CD4-positive, alpha-beta memory T cell (primary cell): ENCODE measurements around the gene TRMT2A. TPM values are rescaled to one million over a fixed set of nuclear protein-coding genes. Genes with fewer than 3 reads are reported as not detected.
A peak's percentile ranks its signal among the peaks of the same experiment; 100 is the strongest.

Experiments used
- CTCF ChIA-PET: fragments of 350-600 bp; sonication (Branson Sonifier 250); formaldehyde crosslinking; loops from one replicate; lab custom pipeline; 2021; ENCODE audit warnings: inconsistent platforms; ENCODE audit not compliant: partially characterized antibody; lab: Charles Lee
- POLR2A ChIA-PET: fragments of 350-600 bp; sonication (Branson Sonifier 250); formaldehyde crosslinking; loops from one replicate; lab custom pipeline; 2021; ENCODE audit not compliant: partially characterized antibody; lab: Charles Lee
- DNase-seq, 5 donors: peaks; one replicate each; pipeline versions ENCODE4 v3.0.0 to v3.0.0-alpha.2; 2020 to 2022; ENCODE audit warnings: mixed read lengths in 1 of 5
- H3K27ac ChIP-seq: one replicate; pipeline ENCODE4 v1.7.0; 2013; ENCODE audit warnings: low read depth, low read length
- H3K27me3 ChIP-seq: 2 replicates; pipeline ENCODE4 v1.7.0; 2013; ENCODE audit warnings: mild to moderate bottlenecking, low read length, moderate library complexity; ENCODE audit not compliant: insufficient read depth
- H3K36me3 ChIP-seq: 2 replicates; pipeline ENCODE4 v1.7.0; 2013; ENCODE audit warnings: mild to moderate bottlenecking, low read length, moderate library complexity; ENCODE audit not compliant: insufficient read depth
- H3K4me1 ChIP-seq: 2 replicates; pipeline ENCODE4 v1.7.0; 2013; ENCODE audit warnings: mild to moderate bottlenecking, low read length, moderate library complexity; ENCODE audit not compliant: insufficient read depth
- H3K4me3 ChIP-seq, 2 donors: one replicate each; pipeline ENCODE4 v1.7.0; 2013; ENCODE audit warnings: low read length in 2 of 2, mild to moderate bottlenecking in 1 of 2
- H3K9me3 ChIP-seq, 2 donors: one replicate each; pipeline ENCODE4 v1.7.0; 2013; ENCODE audit warnings: low read length in 2 of 2, control low read depth in 1 of 2; ENCODE audit not compliant: control insufficient read depth in 1 of 2
- H3K27ac Mint-ChIP-seq, 7 donors: one replicate each; pipeline ENCODE4 v1.8.0; 2020 to 2021; ENCODE audit warnings: mixed read lengths in 7 of 7, mild to moderate bottlenecking in 6 of 7, inconsistent platforms in 3 of 7, moderate library complexity in 3 of 7
- H3K27me3 Mint-ChIP-seq, 2 donors: one replicate each; pipeline ENCODE4 v1.8.0; 2020 to 2021; ENCODE audit warnings: mixed read lengths in 2 of 2
- H3K36me3 Mint-ChIP-seq, 2 donors: one replicate each; pipeline ENCODE4 v1.8.0; 2020 to 2021; ENCODE audit warnings: mixed read lengths in 2 of 2, inconsistent platforms in 1 of 2, mild to moderate bottlenecking in 1 of 2
- H3K4me1 Mint-ChIP-seq, 4 donors: one replicate each; pipeline ENCODE4 v1.8.0; 2020 to 2021; ENCODE audit warnings: mixed read lengths in 4 of 4, mild to moderate bottlenecking in 1 of 4
- H3K4me3 Mint-ChIP-seq, 8 donors: one replicate each; pipeline ENCODE4 v1.8.0; 2020 to 2021; ENCODE audit warnings: mixed read lengths in 8 of 8, mild to moderate bottlenecking in 7 of 8, moderate library complexity in 6 of 8, inconsistent platforms in 3 of 8
- H3K9me3 Mint-ChIP-seq, 8 donors: one replicate each; pipeline ENCODE4 v1.8.0; 2020 to 2021; ENCODE audit warnings: mixed read lengths in 8 of 8, mild to moderate bottlenecking in 5 of 8, inconsistent platforms in 3 of 8, moderate library complexity in 1 of 8
- intact Hi-C: fragments of 100-400 bp; cut with micrococcal nuclease; formaldehyde crosslinking; loops from one replicate; pipeline ENCODE4 v1.15.1; 2023
- polyA plus RNA-seq, 2 donors: library from polyadenylated mRNA; unstranded; fragments of 300-500 nt; fragmentation: Illumina TruSeq; gene quantifications; one replicate each; pipeline ENCODE4 v1.2.3, GENCODE V29; 2021
- total RNA-seq, 2 experiments: library from RNA; stranded (reverse); gene quantifications; one replicate each; pipeline ENCODE4 v1.2.3, GENCODE V29; 2021

The TRMT2A gene
- total and polyA plus RNA-seq, 4 experiments from 2014 or later = 28.0 to 126 (median 73.5) TPM

GRCh38 chr22:20117633-20118299 is 740 bp upstream of the TRMT2A start:
- ChIA-PET CTCF (interaction anchor here (1.2 kb wide), 1 partner anchor 11 kb away, joined by 3 read pairs; no protein-coding TSS in a partner anchor), POLR2A (interaction anchor here (0.6 to 2.9 kb wide), 13 partner anchors 10 to 671 kb away, joined by 3 to 30 read pairs (median 6); partner anchors contain the start of genes C22orf39, COMT, DGCR6L and TANGO2)
- Histone ChIP-seq H3K9me3 (no peaks in the 10 kb centered on the region), H3K36me3 (peaks cover 60% of the 10 kb centered on the region), H3K4me3 (peak overlapping the region; percentile 74 to 81), H3K27ac (peak overlapping the region; percentile 85), H3K4me1 (peaks cover 51% of the 10 kb centered on the region), H3K27me3 (no peaks in the 10 kb centered on the region)
- Mint-ChIP-seq H3K27me3 (no peaks in the 10 kb centered on the region), H3K4me1 (peaks cover 16 to 56% (median 33%) of the 10 kb centered on the region in 4 donors), H3K4me3 (peak overlapping the region; percentile 79 to 92 (median 85)), H3K27ac (peak overlapping the region; percentile 86 to 96 (median 91)), H3K9me3 (no peaks in the 10 kb centered on the region), H3K36me3 (peaks cover 7 to 48% of the 10 kb centered on the region in 2 donors)
- intact Hi-C loops = loop anchor here (1.0 to 2.0 kb wide), 7 partner anchors 14 to 939 kb away; partner anchors contain the start of genes ARVCF, DGCR6L, DGCR8 and SLC25A1
- DNase-seq = peak; percentile 50 to 83 (median 54)

GRCh38 chr22:20116376-20116950 is 563 bp downstream of the TRMT2A start:
- peaks cover 7 to 46% of the 10 kb centered on the region in 2 donors for H3K36me3 Mint-ChIP-seq

GRCh38 chr22:20115691-20116375 is 1.2 kb downstream of the TRMT2A start, which contains the start of gene RANBP1:
Gene RANBP1, plus strand, starts transcription at chr22:20116104. Its CDS starts 81 bp downstream, at chr22:20116185.
- Histone ChIP-seq H3K27ac (peak within 1 kb of the TSS; percentile 85), H3K4me3 (peak within 1 kb of the TSS; percentile 81 to 82), H3K4me1 (peaks cover 44% of the 10 kb centered on the region), H3K9me3 (no peaks in the 10 kb centered on the region), H3K27me3 (no peaks in the 10 kb centered on the region), H3K36me3 (peaks cover 55% of the 10 kb centered on the region)
- H3K4me3 Mint-ChIP-seq = peak within 1 kb of the TSS; percentile 83 to 93 (median 92)
- DNase-seq = peak in 1 of 5 donors; percentile 35
- CTCF ChIA-PET = no interaction called here
- H3K36me3 Mint-ChIP-seq = peaks cover 7 to 50% of the 10 kb centered on the region in 2 donors
- H3K9me3 Mint-ChIP-seq = no peaks in the 10 kb centered on the region
- intact Hi-C loops = loop anchor here (2.0 kb wide), 1 partner anchor 937 kb away; the partner anchor contains the start of gene SLC25A1
- POLR2A ChIA-PET = interaction anchor here (1.3 to 2.9 kb wide), 6 partner anchors 11 to 174 kb away, joined by 3 to 30 read pairs (median 10); partner anchors contain the start of genes COMT, TANGO2, TXNRD2 and ZDHHC8
- H3K27ac Mint-ChIP-seq = peak within 1 kb of the TSS; percentile 92 to 96 (median 95)
- H3K4me1 Mint-ChIP-seq = peaks cover 18 to 49% (median 31%) of the 10 kb centered on the region in 4 donors
- no peaks in the 10 kb centered on the region for H3K27me3 Mint-ChIP-seq

More at GRCh38 chr22:20116376-20116950, 563 bp downstream of the TRMT2A start:
- Histone ChIP-seq H3K9me3 (no peaks in the 10 kb centered on the region), H3K27ac (peak overlapping the region; percentile 85), H3K27me3 (no peaks in the 10 kb centered on the region), H3K36me3 (peaks cover 54% of the 10 kb centered on the region), H3K4me1 (peaks cover 44% of the 10 kb centered on the region), H3K4me3 (peak overlapping the region; percentile 81 to 82)
- no peaks in the 10 kb centered on the region for H3K27me3 Mint-ChIP-seq
- peak overlapping the region; percentile 83 to 93 (median 92) for H3K4me3 Mint-ChIP-seq
- no peaks in the 10 kb centered on the region for H3K9me3 Mint-ChIP-seq
- intact Hi-C loops = loop anchor here (2.0 kb wide), 1 partner anchor 938 kb away; the partner anchor contains the start of gene SLC25A1
- peak overlapping the region; percentile 92 to 96 (median 95) for H3K27ac Mint-ChIP-seq
- ChIA-PET CTCF (no interaction called here), POLR2A (interaction anchor here (0.6 to 2.9 kb wide), 13 partner anchors 11 to 451 kb away, joined by 3 to 30 read pairs (median 6); partner anchors contain the start of genes COMT, DGCR6L, TANGO2 and TXNRD2)
- no peak for DNase-seq
- peaks cover 17 to 48% (median 30%) of the 10 kb centered on the region in 4 donors for H3K4me1 Mint-ChIP-seq

- intact Hi-C loops = no loop called here
- no peak overlapping the region for H3K4me3 ChIP-seq
- Mint-ChIP-seq H3K36me3 (peaks cover 7 to 53% of the 10 kb centered on the region in 2 donors), H3K27me3 (no peaks in the 10 kb centered on the region), H3K4me1 (peaks cover 17 to 41% (median 27%) of the 10 kb centered on the region in 4 donors), H3K9me3 (no peaks in the 10 kb centered on the region), H3K27ac (peak overlapping the region in 6 of 7 donors; percentile 66 to 92 (median 79)), H3K4me3 (peak overlapping the region in 7 of 8 donors; percentile 22 to 73 (median 67))
- H3K27ac ChIP-seq = peak overlapping the region; percentile 85
- no peaks in the 10 kb centered on the region for H3K9me3 ChIP-seq
- peaks cover 33% of the 10 kb centered on the region for H3K4me1 ChIP-seq
- ChIA-PET CTCF (no interaction called here), POLR2A (interaction anchor here (1.5 kb wide), 1 partner anchor 173 kb away, joined by 5 read pairs; the partner anchor contains the start of genes COMT and TXNRD2)
- H3K36me3 ChIP-seq = peaks cover 54% of the 10 kb centered on the region
- no peaks in the 10 kb centered on the region for H3K27me3 ChIP-seq
- peak in 1 of 5 donors; percentile 30 for DNase-seq
Observed at GRCh38 chr22:20114506-20115475, 2.2 kb downstream of the TRMT2A start.

- intact Hi-C loops = no loop called here
- H3K4me3 Mint-ChIP-seq = peak overlapping the region in 1 of 8 donors; percentile 23
Observed at GRCh38 chr22:20113551-20114310, 3.3 kb downstream of the TRMT2A start.

More at GRCh38 chr22:20113551-20114310, 3.3 kb downstream of the TRMT2A start:
- H3K9me3 Mint-ChIP-seq = no peaks in the 10 kb centered on the region
- no peak overlapping the region for H3K4me3 ChIP-seq
- no peaks in the 10 kb centered on the region for H3K27me3 ChIP-seq
- CTCF ChIA-PET = no interaction called here
- H3K36me3 Mint-ChIP-seq = peaks cover 7 to 48% of the 10 kb centered on the region in 2 donors
- H3K27ac Mint-ChIP-seq = peak overlapping the region in 4 of 7 donors; percentile 17 to 65 (median 39)
- no peaks in the 10 kb centered on the region for H3K9me3 ChIP-seq
- H3K36me3 ChIP-seq = peaks cover 47% of the 10 kb centered on the region
- H3K27me3 Mint-ChIP-seq = no peaks in the 10 kb centered on the region
- no peak overlapping the region for H3K27ac ChIP-seq
- peak in 1 of 5 donors; percentile 27 for DNase-seq
- POLR2A ChIA-PET = no interaction called here
- H3K4me1 Mint-ChIP-seq = peaks cover 15 to 32% (median 22%) of the 10 kb centered on the region in 4 donors
- peaks cover 27% of the 10 kb centered on the region for H3K4me1 ChIP-seq
